ENCODE results near the gene ZC3H4.
A peak's percentile ranks its signal among the peaks of the same experiment; 100 is the strongest.
"Not testable (repeated sequence)": the region's sequence is repeated elsewhere in the genome, so short reads cannot be mapped to it uniquely, and the experiment has no call there.

The ZC3H4 gene

GRCh38 chr19:47105874-47106273 lies 7.7 kb downstream of the ZC3H4 start:
- H3K36me3 Mint-ChIP-seq (ENCODE audit: low read depth): peaks cover 63% of the 10 kb centered on the region
- peak overlapping the region; percentile 53 for H3K27ac Mint-ChIP-seq
- no peaks in the 10 kb centered on the region for H3K27me3 Mint-ChIP-seq
- peaks cover 67% of the 10 kb centered on the region for H3K4me1 Mint-ChIP-seq (ENCODE audit: low read depth)
- H3K9me3 Mint-ChIP-seq: no peaks in the 10 kb centered on the region
- no peak overlapping the region for H3K4me3 Mint-ChIP-seq

GRCh38 chr19:47104680-47105079 lies 8.9 kb downstream of the ZC3H4 start:
- Mint-ChIP-seq H3K4me3 (no peak overlapping the region), H3K27me3 (no peaks in the 10 kb centered on the region), H3K4me1 (ENCODE audit: low read depth) (peaks cover 70% of the 10 kb centered on the region), H3K36me3 (ENCODE audit: low read depth) (peaks cover 57% of the 10 kb centered on the region), H3K9me3 (no peaks in the 10 kb centered on the region), H3K27ac (no peak overlapping the region)

DNA sequence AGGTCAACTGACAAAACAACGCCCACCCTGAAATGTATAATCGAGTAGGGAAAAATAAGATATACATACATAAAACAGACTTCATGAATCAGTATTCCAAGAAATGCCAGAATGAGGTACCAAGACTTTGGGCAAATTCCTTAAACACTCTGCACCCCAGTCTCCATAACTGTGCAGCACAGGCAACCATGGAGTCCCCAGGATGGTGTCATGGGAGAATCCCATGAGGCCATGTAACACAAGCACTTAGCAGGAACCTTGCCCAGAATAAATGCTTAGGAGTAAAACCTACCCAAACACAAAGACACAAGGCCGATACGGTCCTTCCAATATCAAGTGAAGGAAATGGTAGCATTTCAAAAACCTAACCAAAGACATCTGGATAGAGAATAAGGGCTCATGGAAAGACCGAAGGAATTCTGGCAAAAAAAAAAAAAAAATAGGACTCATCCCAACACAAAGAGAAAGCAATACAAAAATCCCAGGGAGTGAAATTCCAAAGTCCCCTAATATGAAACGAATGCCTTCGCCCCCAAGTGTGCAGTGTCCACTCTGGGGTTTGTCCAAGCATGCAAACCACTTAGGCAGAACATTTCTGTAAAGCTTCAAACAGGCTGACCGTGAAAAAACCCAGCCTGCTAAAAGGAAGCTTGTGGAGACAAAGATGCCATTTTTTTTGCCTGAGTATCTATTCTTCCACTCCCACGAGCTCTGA lies 11.1 kb downstream of the ZC3H4 start:
- Mint-ChIP-seq H3K36me3 (ENCODE audit: low read depth) (peaks cover 38% of the 10 kb centered on the region), H3K4me3 (no peak overlapping the region), H3K27ac (no peak overlapping the region)

GRCh38 chr19:47101116-47101515 lies 12.5 kb downstream of the ZC3H4 start:
- Mint-ChIP-seq H3K36me3 (ENCODE audit: low read depth) (peaks cover 39% of the 10 kb centered on the region), H3K4me1 (ENCODE audit: low read depth) (peaks cover 52% of the 10 kb centered on the region)
- H3K4me3 Mint-ChIP-seq, H3K27me3 Mint-ChIP-seq, H3K9me3 Mint-ChIP-seq, H3K27ac Mint-ChIP-seq: not testable (repeated sequence)

More for the DNA sequence above, 11.1 kb downstream of the ZC3H4 start:
- no peaks in the 10 kb centered on the region for H3K9me3 Mint-ChIP-seq
- H3K4me1 Mint-ChIP-seq (ENCODE audit: low read depth): peaks cover 53% of the 10 kb centered on the region
- no peaks in the 10 kb centered on the region for H3K27me3 Mint-ChIP-seq

DNA sequence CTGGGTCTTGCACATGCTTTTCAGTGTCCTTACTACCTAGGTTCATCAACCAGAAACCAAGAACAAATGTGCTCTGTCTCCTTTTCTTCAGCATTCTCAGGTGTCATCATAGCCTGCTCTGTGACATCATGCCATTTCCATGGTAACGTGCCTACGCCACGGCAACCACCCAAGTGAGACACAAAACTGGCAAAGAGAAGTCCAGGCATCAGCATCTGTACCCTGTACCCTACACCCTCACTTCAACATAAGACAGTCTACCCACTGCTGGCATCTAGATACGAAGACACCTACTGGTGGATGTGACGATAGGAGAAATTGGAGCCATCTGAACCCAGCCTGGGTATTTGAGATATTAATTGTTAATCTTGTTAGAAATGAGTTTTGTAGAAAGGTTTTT lies 13.3 kb downstream of the ZC3H4 start:
- Mint-ChIP-seq H3K9me3 (no peaks in the 10 kb centered on the region), H3K4me1 (ENCODE audit: low read depth) (peaks cover 52% of the 10 kb centered on the region), H3K36me3 (ENCODE audit: low read depth) (peaks cover 31% of the 10 kb centered on the region), H3K27me3 (no peaks in the 10 kb centered on the region), H3K27ac (no peak overlapping the region), H3K4me3 (no peak overlapping the region)

DNA sequence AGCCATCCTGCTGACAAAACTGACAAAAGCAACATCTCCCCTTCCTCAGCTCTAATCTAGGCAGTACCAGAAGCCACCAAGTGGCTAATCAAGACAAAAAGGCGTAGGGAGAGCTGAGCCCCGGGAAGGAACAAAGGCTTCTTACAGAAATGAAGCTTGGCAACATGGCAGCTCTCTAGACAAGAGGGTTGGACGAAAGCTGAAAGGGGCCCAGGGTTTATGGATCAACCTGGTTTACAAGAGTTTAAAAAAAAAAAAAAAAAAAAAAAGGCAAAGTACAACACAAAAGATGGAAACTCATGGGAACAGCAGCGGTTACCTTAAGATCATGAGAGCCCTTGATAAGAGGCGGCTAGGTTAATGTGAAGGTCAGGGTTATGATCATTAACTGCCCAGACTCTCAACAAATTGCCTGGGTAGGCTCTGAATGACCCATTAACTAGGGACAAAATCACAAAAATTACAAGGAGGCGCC lies 14.0 kb downstream of the ZC3H4 start:
- no peaks in the 10 kb centered on the region for H3K9me3 Mint-ChIP-seq
- peaks cover 31% of the 10 kb centered on the region for H3K36me3 Mint-ChIP-seq (ENCODE audit: low read depth)
- no peak overlapping the region for H3K4me3 Mint-ChIP-seq
- H3K27me3 Mint-ChIP-seq: no peaks in the 10 kb centered on the region
- H3K27ac Mint-ChIP-seq: no peak overlapping the region
- H3K4me1 Mint-ChIP-seq (ENCODE audit: low read depth): peaks cover 56% of the 10 kb centered on the region

- no peaks in the 10 kb centered on the region for H3K9me3 Mint-ChIP-seq
- peaks cover 66% of the 10 kb centered on the region for H3K4me1 Mint-ChIP-seq (ENCODE audit: low read depth)
- H3K4me3 Mint-ChIP-seq: no peak overlapping the region
- no peaks in the 10 kb centered on the region for H3K27me3 Mint-ChIP-seq
- H3K36me3 Mint-ChIP-seq (ENCODE audit: low read depth): peaks cover 33% of the 10 kb centered on the region
- no peak overlapping the region for H3K27ac Mint-ChIP-seq
Measured at GRCh38 chr19:47098608-47099007, 15.0 kb downstream of the ZC3H4 start.

DNA sequence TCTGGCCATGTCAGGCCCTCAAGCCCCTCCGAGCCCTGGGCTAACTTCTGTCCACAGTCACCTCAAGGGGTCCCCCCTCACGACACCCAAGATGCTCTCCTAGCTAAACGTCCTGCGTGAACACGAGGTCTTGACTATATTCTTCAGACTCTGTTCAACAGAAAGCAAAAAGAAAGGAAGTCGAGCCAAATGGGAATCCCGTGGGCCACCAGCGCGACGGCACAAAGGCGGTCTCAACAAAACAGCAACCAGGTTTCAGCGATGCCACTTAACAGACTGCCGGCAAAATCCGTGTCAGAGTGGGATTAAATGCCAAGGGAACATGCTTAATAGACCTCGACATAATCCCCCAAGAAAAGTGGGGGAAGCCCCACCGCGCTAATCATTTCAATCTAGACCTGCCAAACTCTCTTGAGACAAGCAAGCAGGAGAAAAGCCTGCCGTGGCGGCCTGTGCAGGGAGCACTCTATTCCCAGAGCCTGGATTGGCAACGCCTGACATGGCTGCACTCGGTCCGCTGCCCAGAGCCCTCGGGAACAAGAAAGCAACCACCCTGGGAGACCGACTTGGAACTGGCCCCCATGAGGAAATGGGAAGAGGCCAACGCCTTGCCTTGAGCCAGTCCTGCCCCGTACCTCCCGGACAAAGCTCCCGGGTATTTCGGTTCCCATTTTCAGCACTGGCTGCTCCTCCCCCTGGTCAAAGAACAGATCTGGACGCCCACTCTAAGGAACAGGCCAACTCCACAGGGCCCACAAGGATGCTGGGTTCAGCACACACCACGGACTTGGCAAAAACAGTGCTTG lies 16.0 kb downstream of the ZC3H4 start:
- H3K4me3 Mint-ChIP-seq: no peak overlapping the region
- no peaks in the 10 kb centered on the region for H3K27me3 Mint-ChIP-seq
- peaks cover 33% of the 10 kb centered on the region for H3K36me3 Mint-ChIP-seq (ENCODE audit: low read depth)
- H3K9me3 Mint-ChIP-seq: no peaks in the 10 kb centered on the region
- peaks cover 64% of the 10 kb centered on the region for H3K4me1 Mint-ChIP-seq (ENCODE audit: low read depth)
- no peak overlapping the region for H3K27ac Mint-ChIP-seq

- H3K36me3 Mint-ChIP-seq (ENCODE audit: low read depth): peaks cover 36% of the 10 kb centered on the region
- no peaks in the 10 kb centered on the region for H3K27me3 Mint-ChIP-seq
- H3K4me3 Mint-ChIP-seq: no peak overlapping the region
- no peaks in the 10 kb centered on the region for H3K9me3 Mint-ChIP-seq
- peak overlapping the region; percentile 16 for H3K27ac Mint-ChIP-seq
- H3K4me1 Mint-ChIP-seq (ENCODE audit: low read depth): peaks cover 57% of the 10 kb centered on the region
Measured at GRCh38 chr19:47096721-47097120, 16.9 kb downstream of the ZC3H4 start.

DNA sequence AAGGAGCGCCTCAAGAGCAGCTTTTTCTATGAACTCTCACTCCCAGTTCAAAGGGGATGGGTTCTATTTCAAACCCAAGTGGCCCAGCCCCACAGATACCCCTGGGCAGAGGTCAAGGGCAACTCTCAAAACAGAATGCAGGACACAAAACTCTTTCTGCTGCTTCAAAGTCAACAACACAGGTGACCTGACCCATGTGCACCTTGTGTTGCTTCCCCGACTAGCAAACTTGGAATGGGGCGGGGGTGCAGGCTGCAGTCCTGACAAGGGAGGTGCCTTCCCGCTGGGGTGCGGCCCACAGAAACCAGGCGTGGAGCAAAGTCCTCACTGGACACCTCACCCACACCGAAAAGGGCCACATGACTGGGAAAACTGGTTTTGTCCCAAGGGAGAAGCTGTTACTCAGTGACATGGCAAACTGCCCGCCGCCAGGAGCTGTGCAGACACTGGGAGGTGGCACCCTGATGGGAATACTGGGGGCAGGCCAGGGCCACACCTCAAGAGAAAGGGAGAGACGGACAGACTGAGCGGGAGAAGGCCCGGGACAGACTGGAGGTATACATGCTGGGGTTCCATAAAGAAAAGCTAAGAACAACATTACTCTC lies 17.4 kb downstream of the ZC3H4 start:
- no peaks in the 10 kb centered on the region for H3K9me3 Mint-ChIP-seq
- H3K4me3 Mint-ChIP-seq: no peak overlapping the region
- peak overlapping the region; percentile 85 for H3K27ac Mint-ChIP-seq
- peaks cover 36% of the 10 kb centered on the region for H3K36me3 Mint-ChIP-seq (ENCODE audit: low read depth)
- H3K27me3 Mint-ChIP-seq: no peaks in the 10 kb centered on the region
- H3K4me1 Mint-ChIP-seq (ENCODE audit: low read depth): peaks cover 57% of the 10 kb centered on the region

DNA sequence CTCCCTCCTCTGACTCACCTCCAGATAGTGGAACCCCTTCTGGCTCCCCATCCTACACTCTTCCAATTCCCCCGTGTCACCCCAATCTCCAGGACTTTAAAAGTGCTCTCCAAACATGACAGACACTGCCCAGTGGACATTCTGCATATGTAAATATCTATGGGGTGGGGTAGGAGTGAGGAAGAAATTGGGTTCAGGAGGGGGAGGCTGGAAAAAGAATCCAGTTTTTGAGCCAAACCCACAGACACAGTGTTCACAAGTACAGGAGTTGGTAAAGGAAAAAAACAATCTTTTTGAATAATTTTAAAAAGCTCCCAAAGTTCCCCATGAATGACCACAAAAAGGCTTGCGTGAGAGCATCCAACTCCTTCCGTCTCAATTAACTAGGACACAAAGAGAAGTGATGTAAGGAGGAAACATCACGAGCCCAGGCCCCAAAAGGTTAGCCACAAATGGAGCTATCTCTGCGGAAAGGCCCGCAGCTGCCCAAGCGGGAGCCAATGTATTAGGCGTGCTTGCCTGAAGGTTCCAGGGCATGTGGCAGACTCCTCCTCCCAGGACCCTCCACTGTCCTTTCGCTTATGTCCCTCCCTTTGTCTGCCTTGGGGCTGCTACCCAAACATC lies 18.0 kb downstream of the ZC3H4 start:
- no peaks in the 10 kb centered on the region for H3K27me3 Mint-ChIP-seq
- peaks cover 40% of the 10 kb centered on the region for H3K36me3 Mint-ChIP-seq (ENCODE audit: low read depth)
- peak overlapping the region; percentile 47 for H3K4me3 Mint-ChIP-seq
- H3K9me3 Mint-ChIP-seq: no peaks in the 10 kb centered on the region
- H3K27ac Mint-ChIP-seq: peak overlapping the region; percentile 85
- peaks cover 56% of the 10 kb centered on the region for H3K4me1 Mint-ChIP-seq (ENCODE audit: low read depth)

DNA sequence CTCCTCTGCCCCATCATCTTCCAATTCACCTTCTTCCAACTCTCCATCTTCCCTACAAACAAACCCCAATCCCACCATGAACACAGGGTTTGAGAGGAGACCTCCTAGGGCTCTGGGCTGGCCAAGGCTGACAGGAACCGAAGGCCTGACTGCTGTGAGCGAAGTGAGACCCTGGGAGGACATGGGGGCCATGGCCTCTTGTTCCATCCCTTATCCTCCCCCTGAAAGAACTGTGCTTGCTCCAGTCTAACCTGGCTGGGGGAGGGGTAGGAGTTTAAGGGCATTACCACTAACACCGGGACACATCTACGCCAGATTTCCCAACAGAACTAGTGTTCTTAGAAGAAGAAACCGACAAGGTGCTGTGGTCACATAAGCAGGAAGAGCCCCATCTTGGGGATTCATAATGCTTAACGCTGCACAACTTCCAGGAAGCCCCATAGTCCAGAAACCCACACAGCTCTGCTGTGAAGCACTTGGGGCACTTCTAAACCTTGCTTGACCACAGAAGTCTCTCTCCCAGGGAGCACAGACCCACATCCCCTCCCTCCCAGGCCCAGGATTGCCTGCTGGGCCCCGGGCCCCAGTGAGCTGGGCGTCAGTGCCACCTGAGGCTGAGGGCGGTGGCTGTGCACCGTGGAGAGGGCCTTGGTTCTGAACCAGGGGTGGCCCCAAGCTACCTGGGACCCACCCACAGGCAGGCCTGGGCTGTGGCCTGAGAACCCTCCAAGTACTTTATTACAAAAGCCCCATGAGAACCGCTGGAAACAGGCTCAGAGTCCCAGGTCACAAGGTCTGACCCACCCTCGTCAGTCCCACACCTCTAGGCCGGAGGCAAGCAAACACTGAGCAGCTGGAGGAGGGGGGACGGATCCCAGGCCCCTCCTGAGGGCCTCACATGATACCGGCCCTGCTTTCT lies 18.8 kb downstream of the ZC3H4 start:
- Mint-ChIP-seq H3K36me3 (ENCODE audit: low read depth) (peaks cover 43% of the 10 kb centered on the region), H3K4me1 (ENCODE audit: low read depth) (peaks cover 49% of the 10 kb centered on the region), H3K27me3 (no peaks in the 10 kb centered on the region), H3K4me3 (peak overlapping the region; percentile 47), H3K27ac (peak overlapping the region; percentile 85), H3K9me3 (no peaks in the 10 kb centered on the region)

DNA sequence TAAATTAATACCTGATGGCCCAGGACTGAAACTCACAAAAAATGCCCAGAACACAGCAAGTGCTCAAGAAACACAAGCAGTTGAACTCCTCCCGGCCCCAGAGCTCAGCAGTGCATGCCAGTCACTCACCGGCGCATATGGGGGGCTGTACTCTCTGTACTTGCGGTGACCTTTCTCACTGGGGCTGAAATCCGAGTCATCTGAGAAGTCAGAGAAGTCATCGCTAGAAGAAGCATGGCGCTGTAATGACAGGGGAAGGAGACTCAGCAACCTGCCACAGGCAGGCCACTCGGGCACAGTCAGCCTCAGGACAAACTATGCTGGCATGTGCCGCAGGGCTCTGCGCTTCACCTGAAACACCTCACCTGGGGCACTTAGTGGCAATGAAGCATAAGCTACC lies 19.7 kb downstream of the ZC3H4 start:
- Mint-ChIP-seq H3K27ac (peak overlapping the region; percentile 81), H3K36me3 (ENCODE audit: low read depth) (peaks cover 51% of the 10 kb centered on the region), H3K9me3 (no peaks in the 10 kb centered on the region), H3K4me3 (peak overlapping the region; percentile 45), H3K4me1 (ENCODE audit: low read depth) (peaks cover 48% of the 10 kb centered on the region), H3K27me3 (no peaks in the 10 kb centered on the region)

GRCh38 chr19:47093254-47093653 lies 20.3 kb downstream of the ZC3H4 start:
- Mint-ChIP-seq H3K36me3 (ENCODE audit: low read depth) (peaks cover 55% of the 10 kb centered on the region), H3K9me3 (no peaks in the 10 kb centered on the region), H3K4me3 (peak overlapping the region; percentile 45), H3K27me3 (no peaks in the 10 kb centered on the region), H3K4me1 (ENCODE audit: low read depth) (peaks cover 44% of the 10 kb centered on the region), H3K27ac (peak overlapping the region; percentile 81)
